ENCODE results near the gene LIN7C. TPM values are rescaled to one million over a fixed set of nuclear protein-coding genes. Genes with fewer than 3 reads are reported as not detected.
A peak's percentile ranks its signal among the peaks of the same experiment; 100 is the strongest.
"Not testable (repeated sequence)": the region's sequence is repeated elsewhere in the genome, so short reads cannot be mapped to it uniquely, and the experiment has no call there.

Gene LIN7C
- total RNA-seq, 1 donor from 2014 or later: 93.7 TPM

GRCh38 chr11:27451244-27451965 lies 55.2 kb downstream of the LIN7C start:
- H3K36me3 ChIP-seq (ENCODE audit: control insufficient read depth, insufficient read depth, low read length): no peaks in the 10 kb centered on the region
- TF ChIP-seq CTCF (IDR thresholded peaks at IDR 0.05; ENCODE audit: insufficient read depth, low read length, severe bottlenecking): no peak
- no peak for FAIRE-seq
- DNase-seq (ENCODE audit: low read depth): no peak
- H3K4me3 ChIP-seq (ENCODE audit: low read depth, low read length): no peak overlapping the region
- H3K27me3 ChIP-seq (ENCODE audit: control insufficient read depth, insufficient read depth, low read length): no peaks in the 10 kb centered on the region

GRCh38 chr11:27448184-27448540 lies 58.4 kb downstream of the LIN7C start:
- not testable (repeated sequence) for H3K4me3 ChIP-seq (ENCODE audit: low read depth, low read length); H3K36me3 ChIP-seq (ENCODE audit: control insufficient read depth, insufficient read depth, low read length); FAIRE-seq; H3K27me3 ChIP-seq (ENCODE audit: control insufficient read depth, insufficient read depth, low read length)
- peak; percentile 57 for DNase-seq (ENCODE audit: low read depth)

GRCh38 chr11:27447288-27448183 lies 59.0 kb downstream of the LIN7C start:
- no peak for TF ChIP-seq CTCF (IDR thresholded peaks at IDR 0.05; ENCODE audit: insufficient read depth, low read length, severe bottlenecking)
- Histone ChIP-seq H3K4me3 (ENCODE audit: low read depth, low read length) (no peak overlapping the region), H3K36me3 (ENCODE audit: control insufficient read depth, insufficient read depth, low read length) (no peaks in the 10 kb centered on the region), H3K27me3 (ENCODE audit: control insufficient read depth, insufficient read depth, low read length) (no peaks in the 10 kb centered on the region)
- DNase-seq (ENCODE audit: low read depth): peak; percentile 85
- no peak for FAIRE-seq

GRCh38 chr11:27445625-27446024 lies 60.9 kb downstream of the LIN7C start:
- FAIRE-seq (no peak), DNase-seq (ENCODE audit: low read depth) (no peak)
- no peak overlapping the region for H3K4me3 ChIP-seq (ENCODE audit: low read depth, low read length)
- no peaks in the 10 kb centered on the region for H3K27me3 ChIP-seq (ENCODE audit: control insufficient read depth, insufficient read depth, low read length)
- no peaks in the 10 kb centered on the region for H3K36me3 ChIP-seq (ENCODE audit: control insufficient read depth, insufficient read depth, low read length)
- TF ChIP-seq CTCF (IDR thresholded peaks at IDR 0.05; ENCODE audit: insufficient read depth, low read length, severe bottlenecking): no peak

- no peak overlapping the region for H3K4me3 ChIP-seq (ENCODE audit: low read depth, low read length)
- no peak for FAIRE-seq
- DNase-seq (ENCODE audit: low read depth): no peak
- no peak for TF ChIP-seq CTCF (IDR thresholded peaks at IDR 0.05; ENCODE audit: insufficient read depth, low read length, severe bottlenecking)
- no peaks in the 10 kb centered on the region for H3K27me3 ChIP-seq (ENCODE audit: control insufficient read depth, insufficient read depth, low read length)
- H3K36me3 ChIP-seq (ENCODE audit: control insufficient read depth, insufficient read depth, low read length): no peaks in the 10 kb centered on the region
Measured at GRCh38 chr11:27444801-27445215, 61.8 kb downstream of the LIN7C start.

Other genes starting within 250 kb of the LIN7C start
- 1.3 and 2.0 TPM in 2 replicates for gene CCDC34, start 143.6 kb downstream of the LIN7C start, total RNA-seq
- 12.3 and 17.4 TPM in 2 replicates for gene LGR4, start 34.0 kb downstream of the LIN7C start, total RNA-seq
- gene BDNF, start 193.7 kb upstream of the LIN7C start, total RNA-seq: 0.79 and 1.7 TPM in 2 replicates

Measured in bronchial epithelial cell (primary cell).